HG03039 (cell line): Measurements from ENCODE around the gene RAD51B.

Experiments used
- ATAC-seq: cut with Tn5 transposase; IDR thresholded peaks from one replicate; pipeline ENCODE4 v1.9.1; 2021; ENCODE audit warnings: mild to moderate bottlenecking, moderate library complexity; ENCODE audit not compliant: unreplicated experiment

The RAD51B gene

GRCh38 chr14:68593806-68594536 is 774.4 kb downstream of the RAD51B start:
- no peak for ATAC-seq

GRCh38 chr14:68594737-68595380 is 775.3 kb downstream of the RAD51B start:
- ATAC-seq, result no peak

GRCh38 chr14:68596211-68596610 is 776.6 kb downstream of the RAD51B start:
- no peak for ATAC-seq

GRCh38 chr14:68596701-68597100 is 777.1 kb downstream of the RAD51B start:
- ATAC-seq, result no peak

- no peak for ATAC-seq
These were observed 778.5 kb downstream of the RAD51B start for GRCh38 chr14:68598089-68598488.

GRCh38 chr14:68598621-68599447 is 779.3 kb downstream of the RAD51B start:
- no peak for ATAC-seq

GRCh38 chr14:68599896-68600610 is 780.5 kb downstream of the RAD51B start:
- no peak for ATAC-seq

GRCh38 chr14:68602507-68602906 is 782.9 kb downstream of the RAD51B start:
- ATAC-seq, result no peak

GRCh38 chr14:68603533-68604360 is 784.2 kb downstream of the RAD51B start:
- no peak for ATAC-seq

- no peak for ATAC-seq
These were observed 784.8 kb downstream of the RAD51B start for GRCh38 chr14:68604361-68604730.

GRCh38 chr14:68604822-68605221 is 785.2 kb downstream of the RAD51B start:
- no peak for ATAC-seq

- ATAC-seq, result no peak
These were observed 786.6 kb downstream of the RAD51B start for GRCh38 chr14:68606176-68606575.

- ATAC-seq, result no peak
These were observed 787.1 kb downstream of the RAD51B start for GRCh38 chr14:68606644-68607043.

GRCh38 chr14:68607081-68607866 is 787.7 kb downstream of the RAD51B start:
- ATAC-seq, result no peak

- no peak for ATAC-seq
These were observed 788.4 kb downstream of the RAD51B start for GRCh38 chr14:68607867-68608573.

GRCh38 chr14:68608574-68608962 is 789.0 kb downstream of the RAD51B start:
- ATAC-seq, result no peak

GRCh38 chr14:68609012-68609411 is 789.4 kb downstream of the RAD51B start:
- no peak for ATAC-seq

GRCh38 chr14:68610251-68610793 is 790.7 kb downstream of the RAD51B start:
- ATAC-seq, result no peak

GRCh38 chr14:68611599-68611998 is 792.0 kb downstream of the RAD51B start:
- ATAC-seq, result no peak
